Measurements from ENCODE around the gene NDUFB2. TPM values are rescaled to one million over a fixed set of nuclear protein-coding genes. Genes with fewer than 3 reads are reported as not detected.

NDUFB2 gene
- total and polyA plus RNA-seq, 2 of the 13 experiments (the other 11 are each of a cell fraction or from before 2014, with no cell fraction given) = 206 to 221 TPM

GRCh38 chr7:140744005-140744404 is 47.5 kb downstream of the NDUFB2 start (continued):
- TF ChIP-seq ZBTB40 (IDR thresholded peaks at IDR 0.05) (no peak), ZBTB40 (CRISPR knock-in tag; IDR thresholded peaks at IDR 0.05) (no peak), ZNF616 (CRISPR knock-in tag; IDR thresholded peaks at IDR 0.05; ENCODE audit: low read depth) (no peak), KDM6A (CRISPR knock-in tag; IDR thresholded peaks at IDR 0.05; ENCODE audit: low read depth) (peak; percentile 53), ZNF383 (CRISPR knock-in tag; IDR thresholded peaks at IDR 0.05; ENCODE audit: borderline replicate concordance) (no peak), ARHGAP35 (CRISPR knock-in tag; IDR thresholded peaks at IDR 0.05; ENCODE audit: borderline replicate concordance) (no peak), ZKSCAN8 (CRISPR knock-in tag; IDR thresholded peaks at IDR 0.05; ENCODE audit: borderline replicate concordance) (no peak), RFXAP (CRISPR knock-in tag; IDR thresholded peaks at IDR 0.05; ENCODE audit: borderline replicate concordance) (0 out of 2 replicates have a peak, but pooled peaks have one; percentile 22), ZNF563 (CRISPR knock-in tag; IDR thresholded peaks at IDR 0.05) (no peak), SRSF4 (IDR thresholded peaks at IDR 0.05; ENCODE audit: low read depth, low read length, poor library complexity, severe bottlenecking) (no peak), ZNF777 (CRISPR knock-in tag; IDR thresholded peaks at IDR 0.05) (no peak), ZNF331 (CRISPR knock-in tag; IDR thresholded peaks at IDR 0.05) (0 out of 2 replicates have a peak, but pooled peaks have one; percentile 39), RXRA (CRISPR knock-in tag; IDR thresholded peaks at IDR 0.05) (peak; percentile 29; the same call in 1 of the 2 replicates)
